Endothelial cell of umbilical vein (primary cell): Measurements from ENCODE around the gene DNMT1. TPM values are rescaled to one million over a fixed set of nuclear protein-coding genes. Genes with fewer than 3 reads are reported as not detected.

Experiments
- BruUV-seq: library from RNA; stranded (reverse); fragments of 400-500 nt; replicated peaks from 2 replicates; lab custom pipeline; 2021; lab: Mats Ljungman, UMichigan
- CTCF ChIA-PET: fragments of 300-600, 350-600 bp; sonication (Branson Sonifier 250); formaldehyde crosslinking; loops from one replicate; lab custom pipeline; 2021; ENCODE audit warnings: antibody characterized with exemption, inconsistent platforms; lab: Charles Lee
- POLR2A ChIA-PET: fragments of 300-600, 350-600 bp; sonication (Branson Sonifier 250); formaldehyde crosslinking; loops from one replicate; lab custom pipeline; 2021; ENCODE audit warnings: antibody characterized with exemption, inconsistent platforms; lab: Charles Lee
- DNase-seq: peaks from one replicate; pipeline ENCODE4 v3.0.0-alpha.2; 2011; ENCODE audit warnings: low read depth, low spot score
- FAIRE-seq: peaks from 2 replicates; lab custom pipeline; 2011; peaks lifted over from hg19 to GRCh38; lab: Jason Lieb, UNC
- H2AFZ ChIP-seq: 2 replicates; pipeline ENCODE4 v1.6.0; 2012; ENCODE audit warnings: low read depth, low read length, control low read depth, inconsistent platforms
- H3K27ac ChIP-seq: 2 replicates; pipeline ENCODE4 v1.5.1; 2011; ENCODE audit warnings: low read depth, mild to moderate bottlenecking, control low read depth, low read length, moderate library complexity; ENCODE audit not compliant: insufficient read depth
- H3K27me3 ChIP-seq, 2 experiments: 2 replicates each; pipeline versions ENCODE4 v1.6.0 to v1.6.1; 2011; ENCODE audit warnings: low read length in 2 of 2, mixed read lengths in 1 of 2; ENCODE audit not compliant: control insufficient read depth in 2 of 2, insufficient read depth in 2 of 2
- H3K36me3 ChIP-seq, 2 experiments: 2 replicates in 1 of 2; 3 replicates in 1 of 2; pipeline ENCODE4 v1.5.1; 2011; ENCODE audit warnings: low read length in 2 of 2, mild to moderate bottlenecking in 1 of 2, moderate library complexity in 1 of 2; ENCODE audit not compliant: control insufficient read depth in 2 of 2, insufficient read depth in 2 of 2; ENCODE audit errors: extremely low read depth in 1 of 2
- H3K4me1 ChIP-seq: 3 replicates; pipeline ENCODE4 v1.5.1; 2011; ENCODE audit warnings: mild to moderate bottlenecking, low read length; ENCODE audit not compliant: control insufficient read depth, insufficient read depth; ENCODE audit errors: extremely low read depth
- H3K4me2 ChIP-seq: 2 replicates; pipeline ENCODE4 v1.6.1; 2011; ENCODE audit warnings: low read length, control low read depth, mixed read lengths; ENCODE audit not compliant: insufficient read depth
- H3K4me3 ChIP-seq, 3 experiments: fragments of 200-600 bp in 1 of 3; sonication (generic), shearing (Covaris generic) in 1 of 3; replicated peaks in 1 of 3; 2 replicates each; pipeline ENCODE4 v1.5.1; 2011 to 2016; ENCODE audit warnings: control low read depth in 3 of 3, low read length in 3 of 3, mild to moderate bottlenecking in 2 of 3, inconsistent platforms in 1 of 3, low read depth in 1 of 3, moderate library complexity in 1 of 3; ENCODE audit not compliant: insufficient read depth in 1 of 3
- H3K79me2 ChIP-seq: 2 replicates; pipeline ENCODE4 v1.6.0; 2012; ENCODE audit warnings: low read length, inconsistent platforms; ENCODE audit not compliant: control insufficient read depth, insufficient read depth
- H3K9ac ChIP-seq: replicated peaks from 2 replicates; pipeline ENCODE3; 2011; ENCODE audit warnings: low read length, control low read depth; ENCODE audit not compliant: insufficient read depth; ENCODE audit errors: extremely low read depth
- H3K9me1 ChIP-seq: replicated peaks from 3 replicates; pipeline ENCODE4 v1.6.0; 2011; ENCODE audit warnings: mild to moderate bottlenecking, low read length; ENCODE audit not compliant: control insufficient read depth, insufficient read depth; ENCODE audit errors: extremely low read depth
- H3K9me3 ChIP-seq: replicated peaks from 2 replicates; pipeline ENCODE4 v1.5.1; 2012; ENCODE audit warnings: low read length, inconsistent platforms; ENCODE audit not compliant: control insufficient read depth, insufficient read depth
- H4K20me1 ChIP-seq: replicated peaks from 2 replicates; pipeline ENCODE3; 2011; ENCODE audit warnings: mild to moderate bottlenecking, low read length; ENCODE audit not compliant: control insufficient read depth, insufficient read depth; ENCODE audit errors: extremely low read depth
- CTCF ChIP-seq, 2 donors: IDR thresholded peaks; 1 replicate in 1 of 2; 2 replicates in 1 of 2; pipeline ENCODE4 v1.5.1; 2011; ENCODE audit warnings: low read length in 2 of 2, mild to moderate bottlenecking in 2 of 2, moderate library complexity in 2 of 2, control low read depth in 1 of 2, inconsistent platforms in 1 of 2, low read depth in 1 of 2; ENCODE audit not compliant: insufficient read depth in 1 of 2; ENCODE audit errors: extremely low read depth in 1 of 2
- EZH2 ChIP-seq: IDR thresholded peaks from 2 replicates; pipeline ENCODE4 v1.6.1; 2012; ENCODE audit warnings: borderline replicate concordance, low read depth, mild to moderate bottlenecking, moderate library complexity, low read length, inconsistent platforms; ENCODE audit not compliant: severe bottlenecking
- FOS ChIP-seq: IDR thresholded peaks from 2 replicates; pipeline ENCODE4 v1.6.1; 2011; ENCODE audit warnings: mild to moderate bottlenecking, low read length, moderate library complexity, borderline replicate concordance; ENCODE audit not compliant: insufficient read depth
- JUN ChIP-seq: IDR thresholded peaks from 2 replicates; pipeline ENCODE4 v1.6.1; 2011; ENCODE audit warnings: borderline replicate concordance, low read depth; ENCODE audit not compliant: insufficient read length, insufficient read depth
- MAX ChIP-seq: IDR thresholded peaks from 2 replicates; pipeline ENCODE4 v1.6.1; 2011; ENCODE audit not compliant: insufficient read depth, insufficient read length
- MYC ChIP-seq: IDR thresholded peaks from one replicate; pipeline ENCODE4 v1.6.1; 2011; ENCODE audit warnings: mild to moderate bottlenecking, low read depth, low read length
- POLR2A ChIP-seq: IDR thresholded peaks from 2 replicates; pipeline ENCODE4 v1.6.1; 2012; ENCODE audit warnings: low read depth, mild to moderate bottlenecking, control low read depth, low read length
- dilution Hi-C: fragments of 300-500 bp; cut with MboI; formaldehyde crosslinking; loops from one replicate; pipeline ENCODE4 v1.15.0; 2019; ENCODE audit warnings: low sequenced_read_pairs; ENCODE audit not compliant: extremely low pct_ligation_motif_present
- intact Hi-C: fragments of 100-400 bp; cut with micrococcal nuclease; formaldehyde crosslinking; loops from one replicate; pipeline ENCODE4 v1.10.0; 2022
- polyA plus RNA-seq, 4 experiments: library from polyadenylated mRNA; depleted of rRNA in 3 of 4; stranded (reverse) in 3 of 4; unstranded in 1 of 4; fragments of >200 nt; gene quantifications; 2 replicates each; pipeline versions ENCODE4 v1.2.1 to v1.2.3, GENCODE V29; 2011 to 2012; ENCODE audit warnings: missing spikeins in 1 of 4
- total RNA-seq: library from RNA; stranded (reverse); gene quantifications from 2 replicates; pipeline ENCODE4 v1.2.3, GENCODE V29; 2021

Gene DNMT1
- total and polyA plus RNA-seq, 2 donors (not counting 3 experiments of a cell fraction or from before 2014, with no cell fraction given) = 53.4 to 165 TPM

- intact Hi-C loops (no loop called here), dilution Hi-C loops (no loop called here)
- BruUV-seq = no TSS peak
- Histone ChIP-seq H3K4me1 (no peaks in the 10 kb centered on the region), H3K4me2 (no peak overlapping the region), H3K36me3 (peaks cover 2 to 21% of the 10 kb centered on the region in 2 experiments), H3K27me3 (no peaks in the 10 kb centered on the region), H3K4me3 (no peak overlapping the region), H2AFZ (no peak overlapping the region), H3K79me2 (peaks cover 54% of the 10 kb centered on the region), H3K27ac (no peak overlapping the region), H3K9ac (no peak overlapping the region), H3K9me1 (no peaks in the 10 kb centered on the region), H4K20me1 (no peaks in the 10 kb centered on the region), H3K9me3 (no peaks in the 10 kb centered on the region)
- no peak for TF ChIP-seq EZH2
- no peak for TF ChIP-seq POLR2A
- no peak for TF ChIP-seq CTCF (IDR thresholded peaks at IDR 0.05; ENCODE audit: extremely low read depth in 1 of 2, insufficient read depth in 1 of 2, low read depth in 1 of 2, low read length in 2 of 2)
- no peak for TF ChIP-seq MAX
- TF ChIP-seq JUN = no peak
- no peak for TF ChIP-seq FOS
- TF ChIP-seq MYC = no peak
- CTCF ChIA-PET = no interaction called here
- DNase-seq (no peak), FAIRE-seq (no peak)
- POLR2A ChIA-PET = no interaction called here
Measured at GRCh38 chr19:10182847-10183246, 11.9 kb downstream of the DNMT1 start.
